AG04450 (cell line): ENCODE measurements around the gene LURAP1L. TPM values are rescaled to one million over a fixed set of nuclear protein-coding genes. Genes with fewer than 3 reads are reported as not detected.

ENCODE experiments used
- CTCF ChIA-PET: fragments of 300-600, 350-600 bp; formaldehyde crosslinking; extraction: SDS; loops from one replicate; lab custom pipeline; 2022; ENCODE audit warnings: antibody characterized with exemption, inconsistent platforms; lab: Charles Lee
- POLR2A ChIA-PET: fragments of 350-600 bp; formaldehyde crosslinking; extraction: SDS; loops from one replicate; lab custom pipeline; 2021; ENCODE audit warnings: antibody characterized with exemption, inconsistent platforms; lab: Yijun Ruan, JAX
- DNase-seq: peaks from one replicate; pipeline ENCODE4 v3.0.0-alpha.2; 2011; ENCODE audit warnings: low read depth, low spot score
- H3K27ac ChIP-seq: one replicate; pipeline ENCODE4 v1.5.1; 2012; ENCODE audit warnings: low read depth, low read length, control low read depth
- H3K27me3 ChIP-seq: one replicate; pipeline ENCODE4 v1.6.0; 2012; ENCODE audit warnings: low read length; ENCODE audit not compliant: control insufficient read depth, insufficient read depth
- H3K4me3 ChIP-seq: 2 replicates; pipeline ENCODE4 v1.5.1; 2011; ENCODE audit warnings: mild to moderate bottlenecking, low read depth, low read length, control low read depth
- H3K9me3 ChIP-seq: 2 replicates; pipeline ENCODE4 v1.5.1; 2012; ENCODE audit warnings: low read length; ENCODE audit not compliant: control insufficient read depth, insufficient read depth
- polyA plus RNA-seq: library from polyadenylated mRNA; depleted of rRNA; stranded (reverse); fragments of >200 nt; gene quantifications from 2 replicates; pipeline ENCODE4 v1.2.3, GENCODE V29; 2011
- TF ChIP-seq, protein P1 (sequence below): IDR thresholded peaks from 2 replicates; pipeline ENCODE4 v1.5.1; 2011; ENCODE audit warnings: low read depth, low read length, control low read depth, inconsistent platforms

LURAP1L gene
- polyA plus RNA-seq, 1 experiment = 51.4 TPM

DNA sequence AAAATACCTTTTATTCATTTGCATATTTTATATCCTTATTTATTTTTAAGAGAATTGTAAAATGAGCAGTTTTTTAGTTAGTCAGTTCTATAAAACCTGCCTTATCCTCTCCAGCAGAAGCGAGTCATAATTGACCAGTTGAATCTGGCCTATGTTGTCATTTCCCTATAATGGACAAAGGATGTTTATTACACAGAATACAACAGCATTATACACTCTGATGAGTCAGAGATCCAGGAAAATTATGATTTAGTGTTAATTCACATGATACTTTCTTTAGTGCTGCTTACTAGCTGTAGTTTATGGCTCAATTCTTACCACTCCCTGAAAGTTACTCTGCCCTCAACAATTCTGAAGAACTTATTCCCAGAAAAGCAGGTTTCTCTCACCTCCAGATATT lies 26.8 kb upstream of the LURAP1L start:
- Histone ChIP-seq H3K9me3 (no peaks in the 10 kb centered on the region), H3K27ac (no peak overlapping the region), H3K4me3 (no peak overlapping the region), H3K27me3 (no peaks in the 10 kb centered on the region)
- TF ChIP-seq, protein P1, sequence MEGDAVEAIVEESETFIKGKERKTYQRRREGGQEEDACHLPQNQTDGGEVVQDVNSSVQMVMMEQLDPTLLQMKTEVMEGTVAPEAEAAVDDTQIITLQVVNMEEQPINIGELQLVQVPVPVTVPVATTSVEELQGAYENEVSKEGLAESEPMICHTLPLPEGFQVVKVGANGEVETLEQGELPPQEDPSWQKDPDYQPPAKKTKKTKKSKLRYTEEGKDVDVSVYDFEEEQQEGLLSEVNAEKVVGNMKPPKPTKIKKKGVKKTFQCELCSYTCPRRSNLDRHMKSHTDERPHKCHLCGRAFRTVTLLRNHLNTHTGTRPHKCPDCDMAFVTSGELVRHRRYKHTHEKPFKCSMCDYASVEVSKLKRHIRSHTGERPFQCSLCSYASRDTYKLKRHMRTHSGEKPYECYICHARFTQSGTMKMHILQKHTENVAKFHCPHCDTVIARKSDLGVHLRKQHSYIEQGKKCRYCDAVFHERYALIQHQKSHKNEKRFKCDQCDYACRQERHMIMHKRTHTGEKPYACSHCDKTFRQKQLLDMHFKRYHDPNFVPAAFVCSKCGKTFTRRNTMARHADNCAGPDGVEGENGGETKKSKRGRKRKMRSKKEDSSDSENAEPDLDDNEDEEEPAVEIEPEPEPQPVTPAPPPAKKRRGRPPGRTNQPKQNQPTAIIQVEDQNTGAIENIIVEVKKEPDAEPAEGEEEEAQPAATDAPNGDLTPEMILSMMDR = no peak
- ChIA-PET CTCF (no interaction called here), POLR2A (no interaction called here)
- no peak for DNase-seq

DNA sequence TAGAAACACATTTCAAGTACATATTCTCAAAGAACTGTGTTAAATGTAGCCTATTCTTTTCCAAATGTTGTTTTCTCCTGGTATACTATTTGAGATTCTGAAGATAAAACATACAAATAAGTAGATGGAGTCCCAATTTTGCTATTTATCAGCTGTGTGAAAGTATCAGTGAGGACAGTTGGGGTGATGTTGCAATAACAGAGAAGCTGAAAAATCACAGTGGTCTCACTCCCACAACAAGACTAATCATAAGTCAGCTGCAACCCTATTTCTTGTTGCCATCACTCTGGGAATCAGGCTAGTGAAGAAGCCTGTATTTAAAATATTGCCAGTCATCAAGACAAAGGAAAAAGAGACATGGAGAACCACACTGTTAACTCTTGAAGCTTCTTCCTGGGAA lies 25.9 kb upstream of the LURAP1L start:
- no peak for DNase-seq
- no peaks in the 10 kb centered on the region for H3K9me3 ChIP-seq
- ChIA-PET POLR2A (no interaction called here), CTCF (no interaction called here)
- TF ChIP-seq, protein P1 = no peak
- no peak overlapping the region for H3K27ac ChIP-seq
- H3K27me3 ChIP-seq = no peaks in the 10 kb centered on the region
- no peak overlapping the region for H3K4me3 ChIP-seq

DNA sequence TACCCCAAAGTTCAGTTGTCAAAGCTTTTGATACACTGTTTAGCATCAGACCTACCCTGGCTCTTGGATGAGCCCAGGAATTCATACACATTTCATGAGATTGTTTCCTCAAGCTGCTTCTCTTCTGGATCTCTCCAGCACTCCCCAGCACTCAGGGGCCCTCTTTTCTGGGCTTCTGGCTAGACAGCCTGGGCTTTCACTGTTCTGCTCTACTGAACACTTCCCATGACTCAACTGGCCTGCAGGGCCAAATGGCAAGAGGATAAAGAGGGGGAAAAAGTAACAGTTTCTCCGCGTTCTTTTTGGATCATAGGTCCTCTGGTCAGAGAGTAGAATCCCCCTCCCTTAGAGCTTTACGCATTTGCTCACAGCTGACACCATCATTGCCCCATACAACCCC lies 20.9 kb upstream of the LURAP1L start:
- no peaks in the 10 kb centered on the region for H3K27me3 ChIP-seq

DNA sequence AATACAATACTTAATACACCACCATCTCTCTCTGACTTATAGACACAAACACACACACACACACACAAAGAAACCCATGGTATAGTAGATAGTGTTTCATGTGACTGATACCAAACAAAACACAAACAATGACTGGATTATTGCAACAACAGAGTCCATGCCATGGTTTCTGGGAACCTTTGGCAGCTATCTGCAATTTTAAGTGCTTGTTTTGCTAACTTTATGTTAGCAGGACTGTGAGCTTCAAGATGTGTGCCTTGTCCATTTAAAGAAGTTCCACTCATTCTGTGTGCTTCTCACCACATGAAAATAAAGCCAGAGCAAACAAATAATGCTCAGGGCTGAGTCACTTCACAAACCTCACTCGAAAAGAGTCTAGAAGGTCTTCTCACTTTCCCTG lies 15.1 kb upstream of the LURAP1L start:
- DNase-seq = no peak

More for the DNA sequence above, 20.9 kb upstream of the LURAP1L start:
- H3K4me3 ChIP-seq = no peak overlapping the region
- ChIA-PET POLR2A (no interaction called here), CTCF (interaction anchor here (0.6 kb wide), 1 partner anchor 313 kb away, joined by 5 read pairs; no protein-coding TSS in a partner anchor)
- no peak for DNase-seq
- no peak overlapping the region for H3K27ac ChIP-seq
- TF ChIP-seq, protein P1 = no peak
- no peaks in the 10 kb centered on the region for H3K9me3 ChIP-seq

DNA sequence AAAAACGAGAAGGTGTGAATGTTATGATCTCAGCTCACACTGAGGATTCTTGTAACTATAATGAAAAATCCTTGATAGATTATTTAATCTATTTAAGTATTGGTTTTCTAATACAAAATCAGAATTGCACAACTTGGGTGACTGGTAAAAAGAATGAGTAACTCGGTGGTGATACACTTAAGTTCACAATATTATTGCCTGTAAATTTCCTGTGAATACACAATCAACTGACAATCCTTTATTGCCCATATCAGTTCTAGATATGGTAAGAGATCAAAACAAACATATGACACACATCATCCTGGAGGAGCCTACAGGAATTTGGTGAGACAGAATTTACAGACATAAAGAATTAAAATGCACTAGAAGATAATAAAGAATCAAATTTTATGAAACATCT lies 14.1 kb upstream of the LURAP1L start:
- TF ChIP-seq, protein P1 = no peak
- CTCF ChIA-PET = no interaction called here
- POLR2A ChIA-PET = no interaction called here
- Histone ChIP-seq H3K27ac (no peak overlapping the region), H3K27me3 (no peaks in the 10 kb centered on the region), H3K4me3 (no peak overlapping the region), H3K9me3 (no peaks in the 10 kb centered on the region)
- no peak for DNase-seq

More for the DNA sequence above, 15.1 kb upstream of the LURAP1L start:
- ChIA-PET POLR2A (interaction anchor here (0.6 kb wide), 1 partner anchor 151 kb away, joined by 3 read pairs; no protein-coding TSS in a partner anchor), CTCF (interaction anchor here (0.8 kb wide), 1 partner anchor 12 kb away, joined by 3 read pairs; no protein-coding TSS in a partner anchor)
- TF ChIP-seq, protein P1 = no peak
- Histone ChIP-seq H3K27ac (no peak overlapping the region), H3K4me3 (no peak overlapping the region), H3K27me3 (no peaks in the 10 kb centered on the region), H3K9me3 (no peaks in the 10 kb centered on the region)
